Stimulated activated naive B cell treated with anti-CD40 and anti-IgM and Interleukin-4, amounts not matched to agents 10 μg/mL and 1 μg/mL and 100 μg/mL, for 72 hours (primary cell): ENCODE data around the gene MINDY2.
"Not testable (repeated sequence)": the region's sequence is repeated elsewhere in the genome, so short reads cannot be mapped to it uniquely, and the experiment has no call there.

Source experiments
- ATAC-seq, 2 donors: fragments of 150-1000 bp; cut with Tn5 transposase; replicated peaks; 2 replicates each; pipeline ENCODE4 v1.10.0; 2021; ENCODE audit warnings: moderate library complexity in 1 of 2
- DNase-seq: peaks from one replicate; pipeline ENCODE4 v3.0.0; 2021
- H3K27ac Mint-ChIP-seq: one replicate; pipeline ENCODE4 v1.8.0; 2022; ENCODE audit warnings: mild to moderate bottlenecking, mixed read lengths
- H3K27me3 Mint-ChIP-seq, 2 donors: one replicate each; pipeline ENCODE4 v1.8.0; 2022; ENCODE audit warnings: mixed read lengths in 2 of 2
- H3K36me3 Mint-ChIP-seq, 2 donors: one replicate each; pipeline ENCODE4 v1.8.0; 2022; ENCODE audit warnings: mixed read lengths in 2 of 2, mild to moderate bottlenecking in 1 of 2
- H3K4me1 Mint-ChIP-seq, 2 donors: one replicate each; pipeline ENCODE4 v1.8.0; 2022; ENCODE audit warnings: mixed read lengths in 2 of 2, mild to moderate bottlenecking in 1 of 2
- H3K4me3 Mint-ChIP-seq, 2 donors: one replicate each; pipeline ENCODE4 v1.8.0; 2022; ENCODE audit warnings: mild to moderate bottlenecking in 2 of 2, mixed read lengths in 2 of 2, moderate library complexity in 1 of 2
- H3K9me3 Mint-ChIP-seq, 2 donors: one replicate each; pipeline ENCODE4 v1.8.0; 2022; ENCODE audit warnings: mixed read lengths in 2 of 2, mild to moderate bottlenecking in 1 of 2

Gene MINDY2

GRCh38 chr15:58823267-58823666 is 52.2 kb downstream of the MINDY2 start:
- not testable (repeated sequence) for H3K9me3 Mint-ChIP-seq, ATAC-seq, H3K27ac Mint-ChIP-seq, H3K27me3 Mint-ChIP-seq, H3K4me1 Mint-ChIP-seq, H3K4me3 Mint-ChIP-seq, DNase-seq
- peaks cover 12 to 15% of the 10 kb centered on the region in 2 donors for H3K36me3 Mint-ChIP-seq

- Mint-ChIP-seq H3K36me3 (peaks cover 8 to 9% of the 10 kb centered on the region in 2 donors), H3K4me3 (no peak overlapping the region), H3K4me1 (peaks cover 21 to 23% of the 10 kb centered on the region in 2 donors), H3K27ac (no peak overlapping the region), H3K9me3 (no peaks in the 10 kb centered on the region), H3K27me3 (no peaks in the 10 kb centered on the region)
- ATAC-seq (no peak), DNase-seq (no peak)
Observed at GRCh38 chr15:58830556-58830955, 59.5 kb downstream of the MINDY2 start.

- H3K36me3 Mint-ChIP-seq, H3K9me3 Mint-ChIP-seq, ATAC-seq, H3K27me3 Mint-ChIP-seq, DNase-seq: not testable (repeated sequence)
- peak overlapping the region; percentile 76 for H3K27ac Mint-ChIP-seq
- H3K4me1 Mint-ChIP-seq = peaks cover 21% of the 10 kb centered on the region in 2 donors
- H3K4me3 Mint-ChIP-seq = peak overlapping the region in 1 of 2 donors; percentile 68
Observed at GRCh38 chr15:58833681-58834426, 62.8 kb downstream of the MINDY2 start.

- Mint-ChIP-seq H3K4me1 (peaks cover 7 to 11% of the 10 kb centered on the region in 2 donors), H3K27ac (no peak overlapping the region), H3K36me3 (peaks cover 0 to 7% of the 10 kb centered on the region in 2 donors), H3K4me3 (no peak overlapping the region), H3K9me3 (no peaks in the 10 kb centered on the region), H3K27me3 (no peaks in the 10 kb centered on the region)
- no peak for DNase-seq
- ATAC-seq = peak; percentile 45 to 60
Observed at GRCh38 chr15:58839485-58839884, 68.4 kb downstream of the MINDY2 start.

- ATAC-seq (no peak), DNase-seq (no peak)
- H3K4me1 Mint-ChIP-seq = peaks cover 7 to 11% of the 10 kb centered on the region in 2 donors
- H3K9me3 Mint-ChIP-seq = no peaks in the 10 kb centered on the region
- no peaks in the 10 kb centered on the region for H3K27me3 Mint-ChIP-seq
- H3K4me3 Mint-ChIP-seq = no peak overlapping the region
- H3K36me3 Mint-ChIP-seq = peaks cover 2 to 7% of the 10 kb centered on the region in 2 donors
- no peak overlapping the region for H3K27ac Mint-ChIP-seq
Observed at GRCh38 chr15:58840048-58840447, 68.9 kb downstream of the MINDY2 start.

GRCh38 chr15:58842713-58843396 is 71.8 kb downstream of the MINDY2 start:
- Mint-ChIP-seq H3K27me3 (no peaks in the 10 kb centered on the region), H3K9me3 (no peaks in the 10 kb centered on the region), H3K36me3 (peaks cover 14 to 17% of the 10 kb centered on the region in 2 donors), H3K4me1 (peaks cover 7 to 11% of the 10 kb centered on the region in 2 donors), H3K4me3 (no peak overlapping the region), H3K27ac (no peak overlapping the region)
- ATAC-seq (peak in 1 of 2 donors; percentile 59), DNase-seq (no peak)

GRCh38 chr15:58851205-58851604 is 80.1 kb downstream of the MINDY2 start:
- H3K27me3 Mint-ChIP-seq = not testable (repeated sequence)

GRCh38 chr15:58852347-58852746 is 81.2 kb downstream of the MINDY2 start:
- Mint-ChIP-seq H3K27me3 (no peaks in the 10 kb centered on the region), H3K4me1 (no peaks in the 10 kb centered on the region), H3K27ac (no peak overlapping the region), H3K4me3 (no peak overlapping the region), H3K9me3 (no peaks in the 10 kb centered on the region), H3K36me3 (peaks cover 23 to 42% of the 10 kb centered on the region in 2 donors)
- ATAC-seq (no peak), DNase-seq (no peak)

More at GRCh38 chr15:58851205-58851604, 80.1 kb downstream of the MINDY2 start:
- peaks cover 24 to 43% of the 10 kb centered on the region in 2 donors for H3K36me3 Mint-ChIP-seq
- peak overlapping the region; percentile 37 for H3K27ac Mint-ChIP-seq
- H3K4me1 Mint-ChIP-seq, DNase-seq, H3K9me3 Mint-ChIP-seq, ATAC-seq, H3K4me3 Mint-ChIP-seq: not testable (repeated sequence)

- H3K36me3 Mint-ChIP-seq = peaks cover 6 to 23% of the 10 kb centered on the region in 2 donors
- DNase-seq (no peak), ATAC-seq (no peak)
- no peaks in the 10 kb centered on the region for H3K9me3 Mint-ChIP-seq
- no peak overlapping the region for H3K27ac Mint-ChIP-seq
- no peaks in the 10 kb centered on the region for H3K4me1 Mint-ChIP-seq
- H3K4me3 Mint-ChIP-seq = no peak overlapping the region
- no peaks in the 10 kb centered on the region for H3K27me3 Mint-ChIP-seq
Observed at GRCh38 chr15:58854593-58854992, 83.5 kb downstream of the MINDY2 start.

- Mint-ChIP-seq H3K36me3 (peaks cover 1 to 19% of the 10 kb centered on the region in 2 donors), H3K27ac (no peak overlapping the region), H3K4me1 (no peaks in the 10 kb centered on the region), H3K27me3 (no peaks in the 10 kb centered on the region), H3K4me3 (no peak overlapping the region), H3K9me3 (no peaks in the 10 kb centered on the region)
- no peak for DNase-seq
- no peak for ATAC-seq
Observed at GRCh38 chr15:58856086-58856485, 85.0 kb downstream of the MINDY2 start.

GRCh38 chr15:58856621-58857020 is 85.5 kb downstream of the MINDY2 start:
- not testable (repeated sequence) for H3K27ac Mint-ChIP-seq, H3K4me1 Mint-ChIP-seq, H3K9me3 Mint-ChIP-seq, H3K27me3 Mint-ChIP-seq, DNase-seq, ATAC-seq, H3K4me3 Mint-ChIP-seq
- H3K36me3 Mint-ChIP-seq = peaks cover 1 to 19% of the 10 kb centered on the region in 2 donors

GRCh38 chr15:58862326-58862725 is 91.2 kb downstream of the MINDY2 start:
- DNase-seq (no peak), ATAC-seq (no peak)
- H3K4me1 Mint-ChIP-seq = peaks cover 7 to 21% of the 10 kb centered on the region in 2 donors
- peaks cover 0 to 9% of the 10 kb centered on the region in 2 donors for H3K36me3 Mint-ChIP-seq
- peaks cover 7 to 9% of the 10 kb centered on the region in 2 donors for H3K27me3 Mint-ChIP-seq
- no peak overlapping the region for H3K27ac Mint-ChIP-seq
- no peak overlapping the region for H3K4me3 Mint-ChIP-seq
- no peaks in the 10 kb centered on the region for H3K9me3 Mint-ChIP-seq

GRCh38 chr15:58864602-58865424 is 93.7 kb downstream of the MINDY2 start:
- peak overlapping the region; percentile 43 to 55 for H3K4me3 Mint-ChIP-seq
- peaks cover 7 to 9% of the 10 kb centered on the region in 2 donors for H3K27me3 Mint-ChIP-seq
- peaks cover 0 to 2% of the 10 kb centered on the region in 2 donors for H3K9me3 Mint-ChIP-seq
- ATAC-seq (peak; percentile 60 to 70), DNase-seq (no peak)
- peaks cover 9 to 21% of the 10 kb centered on the region in 2 donors for H3K4me1 Mint-ChIP-seq
- peaks cover 5 to 14% of the 10 kb centered on the region in 2 donors for H3K36me3 Mint-ChIP-seq
- H3K27ac Mint-ChIP-seq = peak overlapping the region; percentile 57

GRCh38 chr15:58865425-58865880 is 94.4 kb downstream of the MINDY2 start:
- Mint-ChIP-seq H3K4me3 (peak overlapping the region; percentile 21 to 43), H3K36me3 (peaks cover 5 to 14% of the 10 kb centered on the region in 2 donors), H3K9me3 (peaks cover 0 to 2% of the 10 kb centered on the region in 2 donors), H3K27me3 (peaks cover 7 to 9% of the 10 kb centered on the region in 2 donors), H3K27ac (no peak overlapping the region), H3K4me1 (peaks cover 9 to 21% of the 10 kb centered on the region in 2 donors)
- no peak for DNase-seq
- peak in 1 of 2 donors; percentile 18 for ATAC-seq
